Neural crest cell (in vitro differentiated cells): ENCODE measurements around the gene EXOC4. TPM values are rescaled to one million over a fixed set of nuclear protein-coding genes. Genes with fewer than 3 reads are reported as not detected.
"Not testable (repeated sequence)": the region's sequence is repeated elsewhere in the genome, so short reads cannot be mapped to it uniquely, and the experiment has no call there.

Source experiments
- DNase-seq: peaks from one replicate; pipeline ENCODE4 v3.0.0; 2021; ENCODE audit warnings: low read depth, mixed read lengths, low spot score
- H3K27ac Mint-ChIP-seq: one replicate; pipeline ENCODE4 v1.8.0; 2021; ENCODE audit warnings: mild to moderate bottlenecking, mixed read lengths; ENCODE audit not compliant: unreplicated experiment
- H3K27me3 Mint-ChIP-seq: 2 replicates; pipeline ENCODE4 v1.8.0; 2021; ENCODE audit warnings: low read depth, mild to moderate bottlenecking, mixed read lengths
- H3K36me3 Mint-ChIP-seq: 2 replicates; pipeline ENCODE4 v1.8.0; 2021; ENCODE audit warnings: low read depth, mild to moderate bottlenecking, mixed read lengths
- H3K4me1 Mint-ChIP-seq: 2 replicates; pipeline ENCODE4 v1.8.0; 2021; ENCODE audit warnings: mixed read lengths
- H3K4me3 Mint-ChIP-seq: one replicate; pipeline ENCODE4 v1.8.0; 2021; ENCODE audit warnings: mild to moderate bottlenecking, mixed read lengths
- H3K9me3 Mint-ChIP-seq: 2 replicates; pipeline ENCODE4 v1.8.0; 2021; ENCODE audit warnings: mixed read lengths
- CTCF ChIP-seq: fragments of 200-600 bp; sonication (generic); conservative IDR thresholded peaks from 2 replicates; pipeline ENCODE4 v1.5.0; 2021; ENCODE audit warnings: antibody characterized with exemption, mild to moderate bottlenecking
- total RNA-seq: library from RNA; stranded (reverse); gene quantifications from 2 replicates; pipeline ENCODE4 v1.2.1, GENCODE V29; 2021

EXOC4 gene
- total RNA-seq, 1 donor from 2014 or later, result 79.7 TPM

- no peak for TF ChIP-seq CTCF
- Mint-ChIP-seq H3K4me1 (no peaks in the 10 kb centered on the region), H3K27ac (no peak overlapping the region), H3K36me3 (peaks cover 18% of the 10 kb centered on the region), H3K4me3 (no peak overlapping the region), H3K27me3 (no peaks in the 10 kb centered on the region), H3K9me3 (peaks cover 9% of the 10 kb centered on the region)
- DNase-seq, result no peak
These were observed 818.8 kb downstream of the EXOC4 start for GRCh38 chr7:134071355-134072331.

- peaks cover 20% of the 10 kb centered on the region for H3K36me3 Mint-ChIP-seq
- no peaks in the 10 kb centered on the region for H3K4me1 Mint-ChIP-seq
- DNase-seq, result no peak
- H3K9me3 Mint-ChIP-seq, result peaks cover 10% of the 10 kb centered on the region
- no peak overlapping the region for H3K27ac Mint-ChIP-seq
- H3K27me3 Mint-ChIP-seq, result no peaks in the 10 kb centered on the region
- TF ChIP-seq CTCF, result no peak
- no peak overlapping the region for H3K4me3 Mint-ChIP-seq
These were observed 820.4 kb downstream of the EXOC4 start for GRCh38 chr7:134073276-134073675.

GRCh38 chr7:134075799-134076198, 822.9 kb downstream of the EXOC4 start:
- H3K27ac Mint-ChIP-seq, result no peak overlapping the region
- H3K4me3 Mint-ChIP-seq, result no peak overlapping the region
- H3K36me3 Mint-ChIP-seq, result peaks cover 21% of the 10 kb centered on the region
- TF ChIP-seq CTCF, result no peak
- H3K4me1 Mint-ChIP-seq, result no peaks in the 10 kb centered on the region
- H3K9me3 Mint-ChIP-seq, result peaks cover 8% of the 10 kb centered on the region
- DNase-seq, result no peak
- H3K27me3 Mint-ChIP-seq, result no peaks in the 10 kb centered on the region

GRCh38 chr7:134077560-134077959, 824.7 kb downstream of the EXOC4 start:
- peaks cover 12% of the 10 kb centered on the region for H3K9me3 Mint-ChIP-seq
- not testable (repeated sequence) for H3K4me1 Mint-ChIP-seq, H3K4me3 Mint-ChIP-seq, H3K27ac Mint-ChIP-seq, H3K27me3 Mint-ChIP-seq, DNase-seq
- peaks cover 21% of the 10 kb centered on the region for H3K36me3 Mint-ChIP-seq

GRCh38 chr7:134078991-134079390, 826.1 kb downstream of the EXOC4 start:
- no peak for TF ChIP-seq CTCF
- H3K27ac Mint-ChIP-seq, result no peak overlapping the region

GRCh38 chr7:134081695-134082094, 828.8 kb downstream of the EXOC4 start:
- peaks cover 12% of the 10 kb centered on the region for H3K9me3 Mint-ChIP-seq
- H3K36me3 Mint-ChIP-seq, result peaks cover 12% of the 10 kb centered on the region
- no peak for DNase-seq
- TF ChIP-seq CTCF, result no peak
- H3K4me1 Mint-ChIP-seq, result no peaks in the 10 kb centered on the region
- no peaks in the 10 kb centered on the region for H3K27me3 Mint-ChIP-seq
- H3K27ac Mint-ChIP-seq, result no peak overlapping the region
- H3K4me3 Mint-ChIP-seq, result no peak overlapping the region

More at GRCh38 chr7:134078991-134079390, 826.1 kb downstream of the EXOC4 start:
- DNase-seq, result no peak
- peaks cover 23% of the 10 kb centered on the region for H3K36me3 Mint-ChIP-seq
- H3K4me1 Mint-ChIP-seq, result no peaks in the 10 kb centered on the region
- H3K9me3 Mint-ChIP-seq, result peaks cover 12% of the 10 kb centered on the region
- no peak overlapping the region for H3K4me3 Mint-ChIP-seq
- no peaks in the 10 kb centered on the region for H3K27me3 Mint-ChIP-seq
